Retinal pigment epithelial cell (primary cell): Measurements from ENCODE around the gene IGSF9.

Experiments used
- DNase-seq: peaks from one replicate; pipeline ENCODE4 v3.0.0-alpha.2; 2010; ENCODE audit warnings: low read depth
- H3K4me3 ChIP-seq: 2 replicates; pipeline ENCODE4 v1.5.1; 2011; ENCODE audit warnings: mild to moderate bottlenecking, low read length, control low read depth, moderate library complexity
- TF ChIP-seq, protein P1 (sequence below): conservative IDR thresholded peaks from 2 replicates; pipeline ENCODE4 v1.5.1; 2011; ENCODE audit warnings: low read depth, low read length, control low read depth, inconsistent platforms

IGSF9 gene

DNA sequence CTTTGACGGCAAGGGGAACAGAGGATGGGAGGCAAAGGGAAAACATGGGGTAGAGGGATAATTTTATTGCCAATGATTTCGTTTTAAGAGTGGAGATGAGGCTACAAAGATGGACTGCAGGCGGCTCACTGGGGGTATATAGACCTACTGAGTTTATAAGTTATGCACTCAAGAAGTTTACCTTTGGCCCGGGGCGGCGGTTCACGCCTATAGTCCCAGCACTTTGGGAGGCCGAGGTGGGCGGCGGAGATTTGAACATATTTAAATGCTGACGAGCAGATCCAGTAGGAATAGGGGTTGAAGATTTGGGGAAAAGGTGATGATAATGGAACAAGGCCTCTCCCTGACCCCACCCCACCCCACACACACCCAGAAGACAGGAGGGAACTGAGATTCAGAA lies 16.8 kb upstream of the IGSF9 start:
- H3K4me3 ChIP-seq = no peak overlapping the region
- DNase-seq = no peak
- TF ChIP-seq, protein P1, sequence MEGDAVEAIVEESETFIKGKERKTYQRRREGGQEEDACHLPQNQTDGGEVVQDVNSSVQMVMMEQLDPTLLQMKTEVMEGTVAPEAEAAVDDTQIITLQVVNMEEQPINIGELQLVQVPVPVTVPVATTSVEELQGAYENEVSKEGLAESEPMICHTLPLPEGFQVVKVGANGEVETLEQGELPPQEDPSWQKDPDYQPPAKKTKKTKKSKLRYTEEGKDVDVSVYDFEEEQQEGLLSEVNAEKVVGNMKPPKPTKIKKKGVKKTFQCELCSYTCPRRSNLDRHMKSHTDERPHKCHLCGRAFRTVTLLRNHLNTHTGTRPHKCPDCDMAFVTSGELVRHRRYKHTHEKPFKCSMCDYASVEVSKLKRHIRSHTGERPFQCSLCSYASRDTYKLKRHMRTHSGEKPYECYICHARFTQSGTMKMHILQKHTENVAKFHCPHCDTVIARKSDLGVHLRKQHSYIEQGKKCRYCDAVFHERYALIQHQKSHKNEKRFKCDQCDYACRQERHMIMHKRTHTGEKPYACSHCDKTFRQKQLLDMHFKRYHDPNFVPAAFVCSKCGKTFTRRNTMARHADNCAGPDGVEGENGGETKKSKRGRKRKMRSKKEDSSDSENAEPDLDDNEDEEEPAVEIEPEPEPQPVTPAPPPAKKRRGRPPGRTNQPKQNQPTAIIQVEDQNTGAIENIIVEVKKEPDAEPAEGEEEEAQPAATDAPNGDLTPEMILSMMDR = no peak

DNA sequence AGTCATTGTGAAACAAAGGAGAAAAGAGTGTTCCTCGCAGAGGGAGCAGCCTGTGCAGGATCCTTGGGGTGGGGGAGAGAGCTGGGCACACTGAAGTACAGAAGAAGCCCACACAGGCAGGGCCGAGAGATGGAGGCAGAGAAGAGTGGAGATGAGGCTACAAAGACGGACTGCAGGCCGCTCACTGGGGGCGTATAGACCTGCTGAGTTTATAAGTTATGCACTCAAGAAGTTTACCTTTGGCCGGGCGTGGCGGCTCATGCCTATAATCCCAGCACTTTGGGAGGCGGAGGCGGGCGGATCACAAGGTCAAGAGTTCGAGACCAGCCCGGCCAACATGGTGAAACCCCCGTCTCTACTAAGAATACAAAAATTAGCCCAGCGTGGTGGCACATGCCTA lies 16.2 kb upstream of the IGSF9 start:
- H3K4me3 ChIP-seq = no peak overlapping the region
- TF ChIP-seq, protein P1 = no peak
- no peak for DNase-seq

DNA sequence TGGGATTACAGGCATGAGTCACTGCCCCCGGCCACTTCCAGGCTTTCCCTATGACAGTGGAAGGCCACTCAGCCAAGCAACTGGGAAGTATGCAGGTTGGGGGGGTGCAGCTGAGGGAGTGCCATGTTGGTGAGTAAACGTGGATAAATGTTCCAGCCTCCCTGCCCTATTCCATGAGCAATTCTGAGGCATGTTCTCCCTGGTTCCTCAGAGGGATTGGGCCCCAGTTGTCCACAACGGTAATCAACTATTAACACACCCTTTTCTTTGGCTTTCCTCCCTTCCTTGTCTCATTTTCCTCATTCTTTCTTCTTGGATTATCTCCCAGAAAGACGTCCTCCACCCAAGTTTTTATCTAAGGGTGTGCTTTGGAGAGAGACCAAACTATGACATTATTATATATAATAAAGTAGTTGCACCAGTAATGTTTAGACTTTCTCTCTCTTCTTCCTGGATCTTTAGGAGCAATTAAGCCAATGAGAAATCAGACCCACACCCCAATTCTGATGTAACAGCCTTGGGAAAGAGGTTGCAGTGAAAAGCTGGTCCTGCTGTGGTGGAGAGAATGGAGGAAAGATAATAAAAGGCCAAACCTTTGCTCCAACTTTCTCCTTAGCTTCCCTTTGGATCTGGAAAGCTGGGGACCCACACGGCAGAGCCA lies 15.4 kb upstream of the IGSF9 start:
- DNase-seq = no peak
- no peak overlapping the region for H3K4me3 ChIP-seq
- TF ChIP-seq, protein P1 = no peak

DNA sequence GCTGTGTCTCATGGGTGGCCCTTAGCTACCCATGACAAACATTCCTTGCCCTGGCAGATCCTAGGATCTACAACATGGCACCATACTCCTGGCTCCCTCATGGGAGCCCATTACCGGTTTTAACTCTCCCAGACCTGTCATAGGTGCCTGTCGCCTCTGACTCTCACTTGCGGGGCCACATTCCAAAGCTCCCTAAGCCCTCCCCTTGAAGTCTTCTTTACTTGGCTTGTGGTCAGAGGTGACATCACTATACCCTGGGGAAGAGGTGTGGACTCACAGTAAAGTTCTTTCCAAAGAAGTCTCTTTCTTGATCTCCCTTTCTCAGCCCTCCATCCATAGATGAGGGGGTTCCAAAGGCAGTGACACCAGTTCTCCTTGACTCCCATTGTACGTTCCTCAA lies 14.0 kb upstream of the IGSF9 start:
- TF ChIP-seq, protein P1 = no peak
- DNase-seq = no peak
- no peak overlapping the region for H3K4me3 ChIP-seq

DNA sequence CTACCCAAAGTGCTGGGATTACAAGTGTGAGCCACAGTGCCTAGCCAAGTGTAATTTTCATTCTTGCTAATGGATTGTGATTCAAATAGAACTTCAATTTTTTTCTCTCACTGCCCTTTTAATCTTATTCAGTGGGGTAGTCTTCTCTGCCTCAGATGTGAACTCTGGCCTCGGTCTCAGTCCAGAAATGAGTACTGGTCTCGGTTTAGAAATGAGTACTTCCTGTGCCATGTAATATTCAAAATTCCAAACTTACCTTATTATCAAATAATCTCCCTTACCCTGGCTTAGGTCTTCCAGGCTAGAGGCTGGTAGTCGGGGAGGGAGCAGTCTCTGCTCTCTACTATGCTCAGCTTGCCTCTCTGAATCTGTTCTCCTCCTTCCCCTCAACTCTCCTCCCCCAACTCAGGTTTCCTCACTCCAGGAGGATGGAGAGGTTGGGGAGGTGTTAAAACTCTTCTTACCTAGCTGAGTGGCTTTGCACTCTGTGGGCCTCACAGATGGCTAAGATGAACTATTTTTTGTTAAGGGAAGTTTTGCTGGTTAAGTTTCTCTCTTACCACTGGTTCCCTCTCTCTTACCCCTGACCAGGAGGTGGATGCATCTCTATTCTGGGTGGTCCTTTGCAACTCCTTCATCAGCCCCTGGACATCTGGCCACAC lies 13.4 kb upstream of the IGSF9 start:
- no peak for DNase-seq
- H3K4me3 ChIP-seq = no peak overlapping the region
- TF ChIP-seq, protein P1 = no peak

DNA sequence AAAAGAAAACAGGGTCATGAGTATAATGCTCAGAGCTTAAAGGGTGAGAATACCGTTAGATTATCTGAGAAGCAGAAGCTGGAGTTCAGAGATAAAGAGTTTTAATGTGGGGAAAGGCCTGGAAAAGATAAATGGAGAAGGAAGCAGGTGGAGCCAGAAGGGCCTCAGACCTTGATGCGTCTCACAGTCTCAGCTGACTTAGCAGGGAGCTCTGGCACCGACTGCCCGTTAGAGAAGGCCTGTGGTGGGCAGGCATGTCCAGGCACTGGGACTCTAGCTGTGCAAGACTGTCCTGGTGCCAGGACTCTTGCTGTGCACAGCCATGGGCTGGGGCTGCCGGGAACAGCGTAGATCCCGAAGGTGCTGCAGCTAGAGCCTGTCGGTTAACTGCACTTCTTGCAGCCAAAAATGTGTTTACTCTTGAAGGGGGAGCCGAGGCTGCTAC lies 12.4 kb upstream of the IGSF9 start:
- DNase-seq = no peak
- TF ChIP-seq, protein P1 = no peak
- H3K4me3 ChIP-seq = no peak overlapping the region

DNA sequence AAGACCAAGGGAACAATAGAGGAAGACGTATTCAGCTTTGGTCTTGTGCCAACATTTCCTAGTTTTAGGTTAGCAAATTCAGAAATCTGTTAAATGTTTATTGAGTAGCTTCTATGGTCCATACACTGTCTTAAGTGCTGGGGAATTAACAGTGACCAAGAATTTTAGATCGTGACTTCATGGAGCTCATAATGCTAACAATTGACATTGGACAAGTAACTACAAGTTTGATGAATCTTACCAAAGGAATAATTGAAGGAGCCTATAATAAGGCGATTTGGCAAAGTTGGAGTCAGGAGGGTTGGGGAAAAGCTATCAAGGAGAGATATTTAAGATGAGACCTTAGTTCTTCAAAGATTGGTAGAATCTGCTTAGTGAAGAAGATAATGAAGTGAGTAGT lies 10.0 kb upstream of the IGSF9 start:
- TF ChIP-seq, protein P1 = no peak
- no peak overlapping the region for H3K4me3 ChIP-seq
- DNase-seq = no peak
